ENCODE data around the gene SLAIN2.
A peak's percentile ranks its signal among the peaks of the same experiment; 100 is the strongest.
"Not testable (repeated sequence)": the region's sequence is repeated elsewhere in the genome, so short reads cannot be mapped to it uniquely, and the experiment has no call there.

SLAIN2 gene

DNA sequence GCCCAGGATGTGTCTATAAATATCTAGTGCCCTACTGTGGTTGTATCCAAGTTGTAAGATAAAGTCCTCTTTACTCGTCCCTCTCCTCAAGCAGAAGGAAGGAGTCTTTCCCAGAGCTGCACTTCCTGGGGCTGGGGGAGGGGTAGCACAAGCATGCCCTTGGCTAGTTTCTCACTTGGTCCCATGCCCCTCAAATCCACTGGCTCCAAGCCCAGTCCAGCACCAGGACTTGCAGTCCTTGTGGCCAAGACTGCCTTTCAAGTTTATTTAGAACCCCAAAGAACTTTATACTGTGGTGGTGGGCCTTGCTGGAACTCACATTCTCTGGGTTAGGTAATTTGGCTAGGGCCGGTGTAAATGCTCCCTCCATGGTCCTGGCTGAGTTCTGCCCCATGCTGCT, 98.7 kb downstream of the SLAIN2 start:
- 64% methylated on average over 2 of the region's 2 CpGs for WGBS

GRCh38 chr4:48440914-48441313, 99.6 kb downstream of the SLAIN2 start:
- H2AFZ ChIP-seq (ENCODE audit: low read depth, low read length); H3K4ac ChIP-seq (ENCODE audit: low read depth in 1 of 2, low read length in 2 of 2); H3K36me3 ChIP-seq (ENCODE audit: control insufficient read depth in 1 of 2, insufficient read depth in 2 of 2, low read depth in 1 of 2, low read length in 2 of 2); H3K27me3 ChIP-seq (ENCODE audit: control insufficient read depth in 1 of 2, insufficient read depth in 1 of 2, low read length in 2 of 2); H2AK5ac ChIP-seq (ENCODE audit: low read length, severe bottlenecking); H3K23ac ChIP-seq (ENCODE audit: low read length in 2 of 2); H2BK5ac ChIP-seq (ENCODE audit: low read depth, low read length, poor library complexity, severe bottlenecking); H4K91ac ChIP-seq (ENCODE audit: low read length); DNase-seq; H3K9ac ChIP-seq (ENCODE audit: low read length); H2BK15ac ChIP-seq (ENCODE audit: low read depth, poor library complexity, severe bottlenecking); H3K4me3 ChIP-seq (ENCODE audit: insufficient read depth in 1 of 2, low read depth in 1 of 2, low read length in 2 of 2); H4K8ac ChIP-seq (ENCODE audit: low read length); H2BK12ac ChIP-seq (ENCODE audit: low read length in 2 of 2); H3K79me1 ChIP-seq (replicated peaks; ENCODE audit: low read length, poor library complexity, severe bottlenecking); H3K18ac ChIP-seq (ENCODE audit: low read depth in 1 of 2, low read length in 2 of 2); H2BK120ac ChIP-seq (ENCODE audit: low read depth, low read length); H3K9me3 ChIP-seq (ENCODE audit: control insufficient read depth, low read length); H3K14ac ChIP-seq (ENCODE audit: low read length in 2 of 2); H3K27ac ChIP-seq (ENCODE audit: low read length, poor library complexity, severe bottlenecking); H3K4me1 ChIP-seq (ENCODE audit: control insufficient read depth, insufficient read depth, low read depth, low read length); H3K4me2 ChIP-seq (ENCODE audit: low read length, poor library complexity, severe bottlenecking): not testable (repeated sequence)
- 42% methylated on average over 2 of the region's 5 CpGs for WGBS

More for the DNA sequence above, 98.7 kb downstream of the SLAIN2 start:
- H3K23ac ChIP-seq (ENCODE audit: low read length in 2 of 2): no peak overlapping the region
- no peak overlapping the region for H3K18ac ChIP-seq (ENCODE audit: low read depth in 1 of 2, low read length in 2 of 2)
- no peaks in the 10 kb centered on the region for H3K36me3 ChIP-seq (ENCODE audit: control insufficient read depth in 1 of 2, insufficient read depth in 2 of 2, low read depth in 1 of 2, low read length in 2 of 2)
- H2AFZ ChIP-seq (ENCODE audit: low read depth, low read length): no peak overlapping the region
- no peak overlapping the region for H2AK5ac ChIP-seq (ENCODE audit: low read length, severe bottlenecking)
- no peak overlapping the region for H3K4ac ChIP-seq (ENCODE audit: low read depth in 1 of 2, low read length in 2 of 2)
- H3K27me3 ChIP-seq (ENCODE audit: control insufficient read depth in 1 of 2, insufficient read depth in 1 of 2, low read length in 2 of 2): no peaks in the 10 kb centered on the region
- no peak overlapping the region for H3K14ac ChIP-seq (ENCODE audit: low read length in 2 of 2)
- no peak overlapping the region for H3K9ac ChIP-seq (ENCODE audit: low read length)
- H3K9me3 ChIP-seq (ENCODE audit: control insufficient read depth, low read length): no peaks in the 10 kb centered on the region
- H3K4me3 ChIP-seq (ENCODE audit: insufficient read depth in 1 of 2, low read depth in 1 of 2, low read length in 2 of 2): no peak overlapping the region
- no peak overlapping the region for H2BK12ac ChIP-seq (ENCODE audit: low read length in 2 of 2)
- no peak overlapping the region for H4K8ac ChIP-seq (ENCODE audit: low read length)
- no peak overlapping the region for H2BK5ac ChIP-seq (ENCODE audit: low read depth, low read length, poor library complexity, severe bottlenecking)
- H3K79me1 ChIP-seq (replicated peaks; ENCODE audit: low read length, poor library complexity, severe bottlenecking): no peaks in the 10 kb centered on the region
- H2BK120ac ChIP-seq (ENCODE audit: low read depth, low read length): no peak overlapping the region
- H3K27ac ChIP-seq (ENCODE audit: low read length, poor library complexity, severe bottlenecking): no peak overlapping the region
- no peak overlapping the region for H4K91ac ChIP-seq (ENCODE audit: low read length)
- H3K4me1 ChIP-seq (ENCODE audit: control insufficient read depth, insufficient read depth, low read depth, low read length): no peaks in the 10 kb centered on the region
- no peak overlapping the region for H3K4me2 ChIP-seq (ENCODE audit: low read length, poor library complexity, severe bottlenecking)
- no peak overlapping the region for H2BK15ac ChIP-seq (ENCODE audit: low read depth, poor library complexity, severe bottlenecking)
- DNase-seq: no peak

GRCh38 chr4:48445704-48446103, 104.4 kb downstream of the SLAIN2 start:
- H3K23ac ChIP-seq (ENCODE audit: low read length in 2 of 2): no peak overlapping the region
- H3K36me3 ChIP-seq (ENCODE audit: control insufficient read depth in 1 of 2, insufficient read depth in 2 of 2, low read depth in 1 of 2, low read length in 2 of 2): no peaks in the 10 kb centered on the region
- DNase-seq: peak; percentile 13
- no CpG with 5 or more reads among the region's 3 CpGs for WGBS
- H4K8ac ChIP-seq (ENCODE audit: low read length): no peak overlapping the region
- no peaks in the 10 kb centered on the region for H3K4me1 ChIP-seq (ENCODE audit: control insufficient read depth, insufficient read depth, low read depth, low read length)
- no peak overlapping the region for H2BK12ac ChIP-seq (ENCODE audit: low read length in 2 of 2)
- no peak overlapping the region for H2BK15ac ChIP-seq (ENCODE audit: low read depth, poor library complexity, severe bottlenecking)
- H3K79me1 ChIP-seq (replicated peaks; ENCODE audit: low read length, poor library complexity, severe bottlenecking): no peaks in the 10 kb centered on the region
- no peak overlapping the region for H3K14ac ChIP-seq (ENCODE audit: low read length in 2 of 2)
- H3K9me3 ChIP-seq (ENCODE audit: control insufficient read depth, low read length): no peaks in the 10 kb centered on the region
- H3K4me3 ChIP-seq (ENCODE audit: insufficient read depth in 1 of 2, low read depth in 1 of 2, low read length in 2 of 2): no peak overlapping the region
- H2AK5ac ChIP-seq (ENCODE audit: low read length, severe bottlenecking): no peak overlapping the region
- no peak overlapping the region for H3K4ac ChIP-seq (ENCODE audit: low read depth in 1 of 2, low read length in 2 of 2)
- H2BK5ac ChIP-seq (ENCODE audit: low read depth, low read length, poor library complexity, severe bottlenecking): no peak overlapping the region
- no peak overlapping the region for H4K91ac ChIP-seq (ENCODE audit: low read length)
- no peak overlapping the region for H3K4me2 ChIP-seq (ENCODE audit: low read length, poor library complexity, severe bottlenecking)
- H3K27ac ChIP-seq (ENCODE audit: low read length, poor library complexity, severe bottlenecking): no peak overlapping the region
- H3K9ac ChIP-seq (ENCODE audit: low read length): no peak overlapping the region
- no peak overlapping the region for H3K18ac ChIP-seq (ENCODE audit: low read depth in 1 of 2, low read length in 2 of 2)
- no peak overlapping the region for H2BK120ac ChIP-seq (ENCODE audit: low read depth, low read length)
- H3K27me3 ChIP-seq (ENCODE audit: control insufficient read depth in 1 of 2, insufficient read depth in 1 of 2, low read length in 2 of 2): no peaks in the 10 kb centered on the region
- H2AFZ ChIP-seq (ENCODE audit: low read depth, low read length): no peak overlapping the region

GRCh38 chr4:48446642-48447041, 105.3 kb downstream of the SLAIN2 start:
- no peak overlapping the region for H3K18ac ChIP-seq (ENCODE audit: low read depth in 1 of 2, low read length in 2 of 2)
- H2BK15ac ChIP-seq (ENCODE audit: low read depth, poor library complexity, severe bottlenecking): no peak overlapping the region
- no peak overlapping the region for H2BK120ac ChIP-seq (ENCODE audit: low read depth, low read length)
- H2AFZ ChIP-seq (ENCODE audit: low read depth, low read length): no peak overlapping the region
- no peak for DNase-seq
- no peaks in the 10 kb centered on the region for H3K4me1 ChIP-seq (ENCODE audit: control insufficient read depth, insufficient read depth, low read depth, low read length)
- no peaks in the 10 kb centered on the region for H3K27me3 ChIP-seq (ENCODE audit: control insufficient read depth in 1 of 2, insufficient read depth in 1 of 2, low read length in 2 of 2)
- H3K4me3 ChIP-seq (ENCODE audit: insufficient read depth in 1 of 2, low read depth in 1 of 2, low read length in 2 of 2): no peak overlapping the region
- H3K23ac ChIP-seq (ENCODE audit: low read length in 2 of 2): no peak overlapping the region
- no peak overlapping the region for H2BK12ac ChIP-seq (ENCODE audit: low read length in 2 of 2)
- H3K36me3 ChIP-seq (ENCODE audit: control insufficient read depth in 1 of 2, insufficient read depth in 2 of 2, low read depth in 1 of 2, low read length in 2 of 2): no peaks in the 10 kb centered on the region
- H2BK5ac ChIP-seq (ENCODE audit: low read depth, low read length, poor library complexity, severe bottlenecking): no peak overlapping the region
- no peaks in the 10 kb centered on the region for H3K9me3 ChIP-seq (ENCODE audit: control insufficient read depth, low read length)
- H2AK5ac ChIP-seq (ENCODE audit: low read length, severe bottlenecking): no peak overlapping the region
- H3K27ac ChIP-seq (ENCODE audit: low read length, poor library complexity, severe bottlenecking): no peak overlapping the region
- H3K79me1 ChIP-seq (replicated peaks; ENCODE audit: low read length, poor library complexity, severe bottlenecking): no peaks in the 10 kb centered on the region
- H3K9ac ChIP-seq (ENCODE audit: low read length): no peak overlapping the region
- no peak overlapping the region for H3K14ac ChIP-seq (ENCODE audit: low read length in 2 of 2)
- no peak overlapping the region for H4K8ac ChIP-seq (ENCODE audit: low read length)
- H3K4me2 ChIP-seq (ENCODE audit: low read length, poor library complexity, severe bottlenecking): no peak overlapping the region
- no peak overlapping the region for H4K91ac ChIP-seq (ENCODE audit: low read length)
- H3K4ac ChIP-seq (ENCODE audit: low read depth in 1 of 2, low read length in 2 of 2): no peak overlapping the region
- WGBS: 50% methylated on average over 1 of the region's 1 CpG
